AG10803 (cell line): ENCODE data around the gene NUTF2.

Experiments used
- DNase-seq: peaks from one replicate; pipeline ENCODE4 v3.0.0; 2010; ENCODE audit warnings: low read depth
- H3K4me3 ChIP-seq: 2 replicates; pipeline ENCODE4 v1.5.1; 2011; ENCODE audit warnings: mild to moderate bottlenecking, low read length, control low read depth
- TF ChIP-seq, protein P1 (sequence below): conservative IDR thresholded peaks from 2 replicates; pipeline ENCODE4 v1.5.1; 2011; ENCODE audit warnings: mild to moderate bottlenecking, low read length, control low read depth, inconsistent platforms

NUTF2 gene

DNA sequence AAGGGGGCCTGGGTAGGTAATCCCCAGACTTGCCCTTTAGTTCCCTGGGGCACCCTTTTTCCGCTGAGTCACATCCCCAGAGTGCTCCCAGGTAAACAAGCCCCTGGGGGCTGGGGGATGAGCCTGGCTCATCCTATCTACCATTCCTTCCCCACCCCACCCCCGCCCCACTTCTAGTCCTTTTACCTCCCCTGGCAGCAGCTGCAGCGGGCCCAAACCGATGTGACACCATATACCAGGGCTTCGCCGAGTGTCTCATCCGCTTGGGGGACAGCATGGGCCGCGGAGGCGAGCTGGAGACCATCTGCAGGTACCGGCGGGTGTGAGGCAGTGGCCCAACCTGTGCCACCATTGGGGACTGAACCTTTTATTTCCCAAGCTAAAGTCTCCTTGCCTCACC lies 38.8 kb downstream of the NUTF2 start:
- H3K4me3 ChIP-seq: no peak overlapping the region
- DNase-seq: no peak
- TF ChIP-seq, protein P1, sequence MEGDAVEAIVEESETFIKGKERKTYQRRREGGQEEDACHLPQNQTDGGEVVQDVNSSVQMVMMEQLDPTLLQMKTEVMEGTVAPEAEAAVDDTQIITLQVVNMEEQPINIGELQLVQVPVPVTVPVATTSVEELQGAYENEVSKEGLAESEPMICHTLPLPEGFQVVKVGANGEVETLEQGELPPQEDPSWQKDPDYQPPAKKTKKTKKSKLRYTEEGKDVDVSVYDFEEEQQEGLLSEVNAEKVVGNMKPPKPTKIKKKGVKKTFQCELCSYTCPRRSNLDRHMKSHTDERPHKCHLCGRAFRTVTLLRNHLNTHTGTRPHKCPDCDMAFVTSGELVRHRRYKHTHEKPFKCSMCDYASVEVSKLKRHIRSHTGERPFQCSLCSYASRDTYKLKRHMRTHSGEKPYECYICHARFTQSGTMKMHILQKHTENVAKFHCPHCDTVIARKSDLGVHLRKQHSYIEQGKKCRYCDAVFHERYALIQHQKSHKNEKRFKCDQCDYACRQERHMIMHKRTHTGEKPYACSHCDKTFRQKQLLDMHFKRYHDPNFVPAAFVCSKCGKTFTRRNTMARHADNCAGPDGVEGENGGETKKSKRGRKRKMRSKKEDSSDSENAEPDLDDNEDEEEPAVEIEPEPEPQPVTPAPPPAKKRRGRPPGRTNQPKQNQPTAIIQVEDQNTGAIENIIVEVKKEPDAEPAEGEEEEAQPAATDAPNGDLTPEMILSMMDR: no peak

DNA sequence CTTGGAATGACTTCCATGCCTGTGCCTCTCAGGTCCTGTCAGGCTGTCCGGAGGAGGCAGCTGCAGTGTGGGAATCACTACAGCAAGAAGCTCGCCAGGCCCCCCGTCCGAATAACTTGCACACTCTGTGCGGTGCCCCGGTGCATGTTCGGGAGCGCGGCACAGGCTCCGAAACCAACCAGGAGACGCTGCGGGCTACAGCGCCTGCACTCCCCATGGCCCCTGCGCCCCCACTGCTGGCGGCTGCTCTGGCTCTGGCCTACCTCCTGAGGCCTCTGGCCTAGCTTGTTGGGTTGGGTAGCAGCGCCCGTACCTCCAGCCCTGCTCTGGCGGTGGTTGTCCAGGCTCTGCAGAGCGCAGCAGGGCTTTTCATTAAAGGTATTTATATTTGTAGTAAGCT lies 39.2 kb downstream of the NUTF2 start:
- H3K4me3 ChIP-seq: no peak overlapping the region
- TF ChIP-seq, protein P1: no peak
- no peak for DNase-seq

DNA sequence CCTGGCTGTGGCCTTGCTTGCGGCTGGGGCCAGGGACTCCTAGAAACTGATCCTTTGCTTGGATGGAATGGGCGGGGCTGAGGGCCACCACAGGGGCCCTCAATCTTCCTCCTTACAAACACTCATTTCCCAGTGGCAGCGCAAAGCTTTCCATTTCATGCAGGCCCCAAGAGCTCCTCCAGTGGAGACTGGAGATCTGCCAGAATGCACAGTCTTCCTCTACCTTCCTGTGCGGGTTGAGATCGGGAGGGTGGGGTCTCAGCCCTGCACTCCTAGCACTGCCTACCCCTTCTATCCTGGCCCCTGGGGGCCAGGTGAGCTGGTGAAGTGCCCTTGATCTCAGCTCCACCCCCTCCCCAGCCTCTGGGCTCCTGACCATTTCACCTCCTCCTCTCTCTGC lies 39.7 kb downstream of the NUTF2 start:
- no peak for DNase-seq

DNA sequence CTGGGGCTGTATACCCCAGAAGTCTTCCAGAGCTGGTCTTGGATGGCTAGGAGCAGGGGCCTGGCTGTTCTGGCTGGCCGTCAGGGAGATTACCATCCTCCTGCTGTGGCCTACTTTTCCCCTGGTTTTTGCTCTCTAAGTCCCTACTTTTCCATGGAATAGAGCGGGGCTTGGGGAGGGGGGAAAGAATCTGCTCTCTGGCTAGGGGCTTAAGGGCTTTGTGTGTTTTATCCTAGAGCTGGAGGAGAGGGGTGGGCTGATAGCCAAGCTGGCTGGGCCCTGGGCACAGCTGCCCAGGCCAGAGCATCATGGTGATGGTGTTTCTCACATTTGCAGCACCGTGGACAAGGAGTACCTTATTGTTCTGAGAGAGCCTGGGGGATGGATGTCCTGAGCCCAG lies 41.6 kb downstream of the NUTF2 start:
- no peak for DNase-seq
- TF ChIP-seq, protein P1: no peak
- no peak overlapping the region for H3K4me3 ChIP-seq

More for the DNA sequence above, 39.7 kb downstream of the NUTF2 start:
- TF ChIP-seq, protein P1: no peak
- no peak overlapping the region for H3K4me3 ChIP-seq

DNA sequence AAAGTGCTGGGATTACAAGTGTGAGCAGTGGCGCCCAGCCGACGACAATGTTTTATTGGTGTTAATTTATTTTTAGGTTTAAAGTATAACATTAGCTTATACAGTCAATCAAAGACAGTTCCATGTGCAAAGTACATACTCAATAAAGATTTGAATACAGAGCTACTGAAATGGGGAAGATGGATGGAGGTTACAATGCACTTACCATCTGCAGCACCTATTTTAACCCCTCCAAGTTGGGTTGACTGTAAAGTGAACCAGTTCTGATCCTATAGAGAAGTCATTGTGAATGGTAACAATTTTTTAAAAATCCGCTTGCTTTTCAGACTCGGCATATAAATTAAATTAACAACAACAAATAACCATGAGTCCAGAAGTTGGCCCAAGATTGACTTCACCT lies 45.6 kb downstream of the NUTF2 start:
- DNase-seq: no peak
- H3K4me3 ChIP-seq: peak overlapping the region; percentile 64
- TF ChIP-seq, protein P1: no peak

DNA sequence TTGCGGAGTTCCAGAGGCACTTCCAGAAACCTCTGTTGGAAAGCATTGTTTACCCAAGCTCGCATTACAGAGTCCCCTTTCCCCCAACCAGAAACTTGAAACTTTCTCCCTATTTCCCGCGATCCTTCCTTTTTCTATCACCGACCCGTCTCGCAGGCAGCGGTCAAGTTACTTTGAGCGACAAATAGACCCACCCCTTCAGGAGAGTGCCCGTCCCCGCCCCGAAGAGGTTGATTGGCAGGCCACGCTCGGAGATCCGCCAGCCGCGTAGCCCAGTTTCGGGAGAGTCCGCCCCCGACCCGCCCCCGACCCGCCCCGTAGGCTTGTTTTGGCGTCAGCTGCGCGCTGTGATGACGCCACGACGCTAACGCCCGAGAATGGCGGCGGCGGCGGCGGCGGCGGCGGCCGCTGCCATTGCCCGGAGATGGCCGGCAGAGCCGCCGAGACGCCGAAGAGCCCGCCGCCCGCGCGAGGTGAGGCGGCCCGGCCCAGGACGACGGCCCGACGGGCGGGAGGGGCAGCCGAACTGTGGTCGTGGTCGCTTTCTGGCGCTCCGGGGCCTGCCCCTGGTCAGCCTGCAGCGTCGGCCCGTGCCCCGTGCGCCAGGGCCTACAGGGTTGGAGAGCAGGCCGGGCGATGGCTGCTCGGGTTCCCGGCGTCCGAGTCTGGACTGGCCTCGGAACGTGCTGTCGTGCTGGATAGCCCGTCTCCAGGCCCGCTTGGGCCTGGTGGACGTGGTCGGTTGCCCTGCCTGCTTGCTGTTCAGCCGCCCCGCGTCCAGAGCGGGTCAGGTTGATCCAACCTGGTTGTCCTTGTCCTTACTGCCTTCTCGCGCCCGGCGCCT lies 46.4 kb downstream of the NUTF2 start, which contains the start of gene PSKH1:
Gene PSKH1 (plus strand): TSS at position 356 of the 844 bp plus-strand sequence. CDS start 15,496 bp downstream, outside the sequence.
- H3K4me3 ChIP-seq: peak within 1 kb of the TSS; percentile 92
- peak; percentile 92 for DNase-seq
- TF ChIP-seq, protein P1: no peak
